ENCODE measurements around the gene ZNF664.

DNA sequence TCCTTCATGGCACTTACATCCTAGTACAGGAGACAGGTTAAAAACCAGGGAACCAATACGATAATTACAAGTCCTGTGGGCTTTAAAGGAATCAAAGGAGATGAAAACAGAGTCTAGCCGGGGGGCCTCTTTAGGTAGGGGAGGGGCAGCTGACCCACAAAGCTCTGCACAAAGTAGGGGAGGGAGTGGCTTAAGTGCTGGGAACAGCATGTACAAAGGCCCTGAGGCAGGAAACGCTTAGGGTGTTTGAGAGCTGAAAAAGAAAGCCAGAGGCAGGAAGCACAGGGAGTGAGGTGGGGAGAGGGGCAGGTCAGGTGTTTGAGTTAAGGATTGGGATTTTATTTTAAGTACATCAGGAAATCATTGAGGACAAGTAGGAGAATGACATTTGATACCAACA lies 37.7 kb downstream of the ZNF664 start:
- TF ChIP-seq, protein P1, sequence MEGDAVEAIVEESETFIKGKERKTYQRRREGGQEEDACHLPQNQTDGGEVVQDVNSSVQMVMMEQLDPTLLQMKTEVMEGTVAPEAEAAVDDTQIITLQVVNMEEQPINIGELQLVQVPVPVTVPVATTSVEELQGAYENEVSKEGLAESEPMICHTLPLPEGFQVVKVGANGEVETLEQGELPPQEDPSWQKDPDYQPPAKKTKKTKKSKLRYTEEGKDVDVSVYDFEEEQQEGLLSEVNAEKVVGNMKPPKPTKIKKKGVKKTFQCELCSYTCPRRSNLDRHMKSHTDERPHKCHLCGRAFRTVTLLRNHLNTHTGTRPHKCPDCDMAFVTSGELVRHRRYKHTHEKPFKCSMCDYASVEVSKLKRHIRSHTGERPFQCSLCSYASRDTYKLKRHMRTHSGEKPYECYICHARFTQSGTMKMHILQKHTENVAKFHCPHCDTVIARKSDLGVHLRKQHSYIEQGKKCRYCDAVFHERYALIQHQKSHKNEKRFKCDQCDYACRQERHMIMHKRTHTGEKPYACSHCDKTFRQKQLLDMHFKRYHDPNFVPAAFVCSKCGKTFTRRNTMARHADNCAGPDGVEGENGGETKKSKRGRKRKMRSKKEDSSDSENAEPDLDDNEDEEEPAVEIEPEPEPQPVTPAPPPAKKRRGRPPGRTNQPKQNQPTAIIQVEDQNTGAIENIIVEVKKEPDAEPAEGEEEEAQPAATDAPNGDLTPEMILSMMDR (IDR thresholded peaks at IDR 0.05), result no peak
- no peak for TF ChIP-seq POLR2A (IDR thresholded peaks at IDR 0.05)

Measured in lower leg skin (tissue), 3 donors.